ENCODE results near the gene MAPKAPK2. TPM values are rescaled to one million over a fixed set of nuclear protein-coding genes. Genes with fewer than 3 reads are reported as not detected.

Gene MAPKAPK2
- total RNA-seq, 2 experiments from 2014 or later: 14.5 to 39.9 TPM

DNA sequence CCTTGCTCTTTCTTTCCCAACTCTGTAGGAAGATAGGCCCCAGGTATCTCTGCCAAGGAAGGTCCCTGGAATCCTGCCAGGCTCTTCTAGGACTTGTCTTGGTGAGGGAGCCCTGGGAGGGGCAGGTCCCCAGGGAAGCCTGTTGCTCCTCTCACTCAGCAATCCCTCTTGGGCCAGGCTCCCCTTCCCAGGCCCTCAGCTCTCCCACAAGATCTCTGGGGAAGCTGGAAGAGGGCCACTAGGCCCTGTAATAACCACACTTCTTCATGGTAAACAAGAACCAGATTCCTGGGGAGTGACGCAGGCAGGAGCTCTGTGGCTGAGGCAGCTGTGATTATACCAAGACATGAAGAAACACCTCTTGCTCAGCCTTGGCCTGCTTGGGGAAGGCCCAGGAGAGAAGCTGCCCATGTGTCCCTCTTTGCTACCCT, 9.9 kb upstream of the MAPKAPK2 start:
- BruUV-seq (replicated peaks): no TSS peak
- H3K79me2 ChIP-seq (ENCODE audit: insufficient read depth, low read depth, low read length): no peaks in the 10 kb centered on the region
- no peaks in the 10 kb centered on the region for H3K9me2 ChIP-seq (ENCODE audit: insufficient read depth, low read length)
- H3K4me2 ChIP-seq (ENCODE audit: low read length): no peak overlapping the region
- no peak for DNase-seq (ENCODE audit: low spot score)
- H2AFZ ChIP-seq (ENCODE audit: low read length): no peak overlapping the region
- intact Hi-C loops (cut with micrococcal nuclease; ENCODE audit: unreplicated experiment): no loop called here
- ChIA-PET CTCF (ENCODE audit: unreplicated experiment) (interaction anchor here (1.3 to 1.9 kb wide), 2 partner anchors 15 to 39 kb away, joined by 3 to 4 read pairs; partner anchors contain the start of gene DYRK3), POLR2A (interaction anchor here (0.6 to 2.8 kb wide), 5 partner anchors 9 to 887 kb away, joined by 3 to 8 read pairs (median 6); no protein-coding TSS in a partner anchor)
- H3K36me3 ChIP-seq (ENCODE audit: insufficient read depth, low read length): no peaks in the 10 kb centered on the region
- TF ChIP-seq, protein P1, sequence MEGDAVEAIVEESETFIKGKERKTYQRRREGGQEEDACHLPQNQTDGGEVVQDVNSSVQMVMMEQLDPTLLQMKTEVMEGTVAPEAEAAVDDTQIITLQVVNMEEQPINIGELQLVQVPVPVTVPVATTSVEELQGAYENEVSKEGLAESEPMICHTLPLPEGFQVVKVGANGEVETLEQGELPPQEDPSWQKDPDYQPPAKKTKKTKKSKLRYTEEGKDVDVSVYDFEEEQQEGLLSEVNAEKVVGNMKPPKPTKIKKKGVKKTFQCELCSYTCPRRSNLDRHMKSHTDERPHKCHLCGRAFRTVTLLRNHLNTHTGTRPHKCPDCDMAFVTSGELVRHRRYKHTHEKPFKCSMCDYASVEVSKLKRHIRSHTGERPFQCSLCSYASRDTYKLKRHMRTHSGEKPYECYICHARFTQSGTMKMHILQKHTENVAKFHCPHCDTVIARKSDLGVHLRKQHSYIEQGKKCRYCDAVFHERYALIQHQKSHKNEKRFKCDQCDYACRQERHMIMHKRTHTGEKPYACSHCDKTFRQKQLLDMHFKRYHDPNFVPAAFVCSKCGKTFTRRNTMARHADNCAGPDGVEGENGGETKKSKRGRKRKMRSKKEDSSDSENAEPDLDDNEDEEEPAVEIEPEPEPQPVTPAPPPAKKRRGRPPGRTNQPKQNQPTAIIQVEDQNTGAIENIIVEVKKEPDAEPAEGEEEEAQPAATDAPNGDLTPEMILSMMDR (conservative IDR thresholded peaks at IDR 0.05; ENCODE audit: low read length): no peak
- TF ChIP-seq EZH2phosphoT487 (IDR thresholded peaks at IDR 0.05; ENCODE audit: borderline replicate concordance, low read depth, low read length): no peak
- H3K4me3 ChIP-seq (ENCODE audit: low read depth, low read length, poor library complexity, severe bottlenecking): no peak overlapping the region
- H3K4me1 ChIP-seq (ENCODE audit: insufficient read depth, low read length, poor library complexity, severe bottlenecking): peaks cover 57% of the 10 kb centered on the region
- H3K9me3 ChIP-seq (ENCODE audit: low read length): no peaks in the 10 kb centered on the region
- H4K20me1 ChIP-seq (ENCODE audit: insufficient read depth, low read length): no peaks in the 10 kb centered on the region
- H3K27ac ChIP-seq (ENCODE audit: low read depth, low read length, poor library complexity, severe bottlenecking): no peak overlapping the region

DNA sequence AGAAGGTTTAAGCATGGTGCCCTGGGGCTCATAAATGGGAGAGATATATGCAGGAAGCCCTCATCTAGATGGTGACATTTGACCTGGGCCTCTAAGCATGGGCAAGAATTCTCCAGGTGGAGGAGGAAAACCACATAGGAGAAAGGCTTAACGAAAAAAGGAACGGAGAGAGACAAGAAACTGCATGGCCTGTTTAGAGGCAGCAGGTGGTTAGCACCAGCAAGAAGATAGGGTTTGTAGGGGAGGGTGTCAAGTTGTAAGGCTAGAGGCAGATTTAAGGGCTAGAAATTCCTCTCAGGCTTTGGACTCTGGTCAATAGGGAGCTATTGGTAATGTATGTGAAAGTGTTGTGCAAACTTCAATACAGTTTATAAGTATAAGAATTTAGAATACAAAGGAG, 8.2 kb upstream of the MAPKAPK2 start:
- TF ChIP-seq, protein P1 (conservative IDR thresholded peaks at IDR 0.05; ENCODE audit: low read length): no peak
- no peak for TF ChIP-seq EZH2phosphoT487 (IDR thresholded peaks at IDR 0.05; ENCODE audit: borderline replicate concordance, low read depth, low read length)
- no peaks in the 10 kb centered on the region for H3K36me3 ChIP-seq (ENCODE audit: insufficient read depth, low read length)
- H3K4me3 ChIP-seq (ENCODE audit: low read depth, low read length, poor library complexity, severe bottlenecking): no peak overlapping the region
- no peaks in the 10 kb centered on the region for H3K9me3 ChIP-seq (ENCODE audit: low read length)
- H3K9me2 ChIP-seq (ENCODE audit: insufficient read depth, low read length): no peaks in the 10 kb centered on the region
- POLR2A ChIA-PET: interaction anchor here (0.6 to 2.8 kb wide), 4 partner anchors 13 to 194 kb away, joined by 3 to 8 read pairs (median 4); no protein-coding TSS in a partner anchor
- intact Hi-C loops (cut with micrococcal nuclease; ENCODE audit: unreplicated experiment): no loop called here
- CTCF ChIA-PET (ENCODE audit: unreplicated experiment): no interaction called here
- no peaks in the 10 kb centered on the region for H3K79me2 ChIP-seq (ENCODE audit: insufficient read depth, low read depth, low read length)
- peaks cover 74% of the 10 kb centered on the region for H3K4me1 ChIP-seq (ENCODE audit: insufficient read depth, low read length, poor library complexity, severe bottlenecking)
- no peaks in the 10 kb centered on the region; the same call in 1 of the 2 replicates for H4K20me1 ChIP-seq (ENCODE audit: insufficient read depth, low read length)
- DNase-seq (ENCODE audit: low spot score): peak; percentile 52
- peak overlapping the region; percentile 14; the same call in 1 of the 2 replicates for H3K4me2 ChIP-seq (ENCODE audit: low read length)
- H2AFZ ChIP-seq (ENCODE audit: low read length): no peak overlapping the region
- BruUV-seq (replicated peaks): no TSS peak
- no peak overlapping the region for H3K27ac ChIP-seq (ENCODE audit: low read depth, low read length, poor library complexity, severe bottlenecking)

DNA sequence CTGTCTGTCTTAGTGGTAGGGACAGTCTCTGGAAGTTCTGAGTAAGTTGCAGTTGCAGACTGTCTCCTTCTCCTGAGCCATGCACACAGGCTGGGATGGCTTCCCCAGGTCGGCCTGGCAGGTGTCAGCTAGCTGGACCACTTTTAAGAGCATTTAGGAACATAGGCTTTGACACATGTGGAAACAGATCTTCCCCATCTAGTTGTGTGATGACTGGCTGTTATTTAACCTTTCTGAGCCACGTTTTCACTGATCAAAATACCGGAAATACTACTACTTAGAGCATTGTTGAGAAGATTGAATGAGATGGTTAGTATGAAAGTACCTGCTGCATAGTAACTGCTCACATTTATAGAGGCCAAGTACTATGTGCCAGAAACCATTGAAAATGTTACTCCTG, 6.2 kb upstream of the MAPKAPK2 start:
- Histone ChIP-seq H3K4me1 (ENCODE audit: insufficient read depth, low read length, poor library complexity, severe bottlenecking) (peaks cover 74% of the 10 kb centered on the region), H3K27ac (ENCODE audit: low read depth, low read length, poor library complexity, severe bottlenecking) (no peak overlapping the region), H3K9me3 (ENCODE audit: low read length) (no peaks in the 10 kb centered on the region), H3K4me2 (ENCODE audit: low read length) (peak overlapping the region; percentile 77), H2AFZ (ENCODE audit: low read length) (no peak overlapping the region), H3K4me3 (ENCODE audit: low read depth, low read length, poor library complexity, severe bottlenecking) (no peak overlapping the region), H3K79me2 (ENCODE audit: insufficient read depth, low read depth, low read length) (no peaks in the 10 kb centered on the region), H4K20me1 (ENCODE audit: insufficient read depth, low read length) (peaks cover 4% of the 10 kb centered on the region; the same call in 1 of the 2 replicates), H3K9me2 (ENCODE audit: insufficient read depth, low read length) (no peaks in the 10 kb centered on the region), H3K36me3 (ENCODE audit: insufficient read depth, low read length) (no peaks in the 10 kb centered on the region)
- TF ChIP-seq EZH2phosphoT487 (IDR thresholded peaks at IDR 0.05; ENCODE audit: borderline replicate concordance, low read depth, low read length): no peak
- TF ChIP-seq, protein P1 (conservative IDR thresholded peaks at IDR 0.05; ENCODE audit: low read length): no peak
- intact Hi-C loops (cut with micrococcal nuclease; ENCODE audit: unreplicated experiment): no loop called here
- no TSS peak for BruUV-seq (replicated peaks)
- ChIA-PET POLR2A (interaction anchor here (0.5 to 1.1 kb wide), 3 partner anchors 31 to 69 kb away, joined by 3 read pairs; no protein-coding TSS in a partner anchor), CTCF (ENCODE audit: unreplicated experiment) (no interaction called here)
- peak; percentile 41 for DNase-seq (ENCODE audit: low spot score)

All from OCI-LY7 (cell line).